HG02852 (cell line): ENCODE results near the gene BMPR1A.
"Not testable (repeated sequence)": the region's sequence is repeated elsewhere in the genome, so short reads cannot be mapped to it uniquely, and the experiment has no call there.

Experiments used
- ATAC-seq: cut with Tn5 transposase; IDR thresholded peaks from one replicate; pipeline ENCODE4 v1.9.1; 2021; ENCODE audit warnings: mild to moderate bottlenecking, moderate library complexity; ENCODE audit not compliant: unreplicated experiment

BMPR1A gene

DNA sequence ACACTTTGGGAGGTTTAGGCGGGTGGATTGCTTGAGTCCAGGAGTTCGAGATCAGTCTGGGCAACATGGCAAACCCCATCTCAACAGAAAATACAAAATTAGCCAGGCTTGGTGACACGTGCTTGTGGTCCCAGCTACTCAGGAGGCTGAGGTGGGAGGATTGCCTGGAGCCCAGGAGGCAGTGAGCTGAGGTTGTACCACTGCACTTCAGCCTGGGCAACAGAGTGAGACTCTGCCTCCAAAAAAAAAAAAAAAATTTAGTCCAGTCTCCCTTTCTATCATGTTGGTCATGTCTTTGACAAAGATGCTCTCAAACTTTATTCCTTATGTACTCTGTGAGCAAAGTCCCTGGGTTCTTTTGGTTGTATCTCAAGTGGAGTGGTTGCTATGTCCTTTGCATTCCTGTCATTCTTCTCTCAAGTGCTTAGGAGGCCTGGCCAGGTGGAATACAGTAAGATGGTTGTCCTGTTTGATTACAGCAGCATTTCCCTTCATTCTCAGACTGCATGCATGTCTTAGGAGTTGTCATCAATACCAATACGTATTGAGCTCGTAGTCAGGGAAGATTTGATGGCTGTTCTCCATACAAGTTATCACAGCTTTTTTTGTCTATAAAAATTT lies 115.3 kb downstream of the BMPR1A start:
- ATAC-seq: no peak

DNA sequence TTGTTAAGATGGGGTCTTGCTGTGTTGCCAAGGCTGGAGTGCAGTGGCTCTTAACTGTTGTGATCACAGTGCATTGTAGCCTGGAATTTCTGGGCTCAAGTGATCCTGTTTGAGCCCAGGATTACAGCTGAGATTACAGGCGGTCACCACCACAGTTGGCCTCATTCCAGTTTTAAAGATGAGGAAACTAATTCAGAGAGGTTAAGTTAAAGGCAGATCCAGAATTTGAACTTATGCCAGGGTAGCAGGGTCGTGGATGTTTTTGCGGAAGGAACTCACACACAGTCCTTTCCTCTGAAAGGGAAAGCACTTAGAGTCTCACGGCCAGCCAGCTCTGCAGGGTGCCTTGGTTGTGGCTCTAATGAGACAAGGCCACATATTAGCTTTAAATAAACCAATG lies 116.3 kb downstream of the BMPR1A start:
- ATAC-seq: no peak

DNA sequence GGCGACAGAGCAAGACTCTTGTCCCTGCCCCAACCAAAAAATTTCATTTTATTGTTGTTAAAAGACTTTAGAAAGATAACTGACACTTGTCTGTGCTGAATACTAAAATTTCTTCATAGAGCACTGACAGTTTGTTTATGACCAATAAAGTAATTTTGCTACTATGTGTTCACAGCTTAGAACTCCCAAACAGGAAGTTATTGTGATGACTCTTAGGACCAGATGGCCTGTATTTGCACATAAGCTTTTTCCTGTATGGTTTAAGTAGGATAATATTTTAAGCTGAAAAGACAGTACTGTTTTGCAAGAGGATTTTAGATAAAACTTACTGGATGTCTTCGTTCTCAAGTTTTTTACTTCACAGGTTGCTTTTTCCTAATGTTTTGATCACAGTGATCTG lies 120.3 kb downstream of the BMPR1A start:
- no peak for ATAC-seq

DNA sequence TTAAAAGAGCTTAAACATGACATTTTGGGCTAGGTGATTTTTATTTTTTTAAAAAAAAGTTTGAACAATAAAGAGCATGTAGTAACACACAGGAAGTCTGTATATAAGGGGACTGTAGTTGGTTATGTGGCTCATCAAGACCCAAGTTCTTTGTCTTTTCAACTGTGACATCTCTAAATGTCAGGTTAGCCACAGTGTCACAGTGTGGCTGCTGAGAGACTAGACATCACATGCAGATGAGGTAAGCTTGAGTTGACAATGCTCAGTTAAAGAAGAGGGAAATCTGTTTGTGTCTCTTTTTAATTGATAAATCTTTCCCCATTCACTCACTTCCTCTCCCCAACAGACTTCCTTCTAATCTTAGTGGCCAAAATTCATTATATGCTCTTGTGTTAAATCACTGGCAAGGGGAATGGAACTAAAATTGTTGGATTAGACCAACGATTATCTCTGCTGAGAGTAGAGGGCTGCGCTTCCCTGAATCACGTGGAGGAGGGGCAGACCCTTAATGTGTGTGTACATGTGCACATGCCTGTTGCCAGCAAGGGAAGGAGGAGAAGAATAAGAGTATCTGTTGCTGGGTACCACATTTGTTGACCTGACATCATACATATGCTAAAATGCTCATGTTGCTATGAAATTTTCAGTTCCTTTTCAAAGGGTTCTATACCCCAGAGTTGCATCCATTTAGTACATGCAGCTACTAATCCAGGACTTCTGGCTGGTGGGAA lies 122.7 kb downstream of the BMPR1A start:
- no peak for ATAC-seq

DNA sequence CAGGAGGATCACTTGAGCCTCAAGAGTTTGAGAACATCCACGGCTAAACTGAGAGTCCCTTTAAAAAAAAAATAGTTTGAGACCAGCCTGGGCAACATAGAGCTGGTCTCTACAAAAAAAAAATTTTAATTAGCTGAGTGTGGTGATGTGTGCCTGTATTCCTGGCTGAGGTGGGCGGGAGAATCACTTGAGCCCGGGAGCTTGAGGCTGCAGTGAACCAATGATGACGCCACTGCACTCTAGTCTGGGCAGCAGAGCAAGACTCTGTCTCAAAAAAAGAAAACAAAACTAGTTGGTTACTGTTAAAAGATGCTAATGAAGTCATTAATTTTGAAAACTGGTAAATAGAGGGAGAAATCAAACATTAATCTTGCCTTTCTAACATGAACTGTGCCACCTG lies 124.6 kb downstream of the BMPR1A start:
- ATAC-seq: no peak

GRCh38 chr10:86888585-86889381 lies 132.4 kb downstream of the BMPR1A start:
- peak; percentile 97 for ATAC-seq

DNA sequence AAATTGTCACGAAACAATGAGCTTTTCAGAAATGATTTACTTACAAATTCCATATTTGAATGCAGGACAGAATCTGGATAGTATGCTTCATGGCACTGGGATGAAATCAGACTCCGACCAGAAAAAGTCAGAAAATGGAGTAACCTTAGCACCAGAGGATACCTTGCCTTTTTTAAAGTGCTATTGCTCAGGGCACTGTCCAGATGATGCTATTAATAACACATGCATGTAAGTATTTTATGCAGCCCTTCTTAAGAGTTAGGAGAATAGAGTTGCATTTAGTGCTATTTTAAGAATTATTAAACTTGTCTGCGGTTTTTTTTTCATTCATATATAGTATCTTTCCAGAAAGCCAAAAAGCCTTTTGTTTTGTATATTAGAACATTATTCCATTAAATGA lies 133.6 kb downstream of the BMPR1A start:
- ATAC-seq: no peak

GRCh38 chr10:86898511-86898910 lies 142.1 kb downstream of the BMPR1A start:
- no peak for ATAC-seq

GRCh38 chr10:86899132-86899531 lies 142.7 kb downstream of the BMPR1A start:
- no peak for ATAC-seq

DNA sequence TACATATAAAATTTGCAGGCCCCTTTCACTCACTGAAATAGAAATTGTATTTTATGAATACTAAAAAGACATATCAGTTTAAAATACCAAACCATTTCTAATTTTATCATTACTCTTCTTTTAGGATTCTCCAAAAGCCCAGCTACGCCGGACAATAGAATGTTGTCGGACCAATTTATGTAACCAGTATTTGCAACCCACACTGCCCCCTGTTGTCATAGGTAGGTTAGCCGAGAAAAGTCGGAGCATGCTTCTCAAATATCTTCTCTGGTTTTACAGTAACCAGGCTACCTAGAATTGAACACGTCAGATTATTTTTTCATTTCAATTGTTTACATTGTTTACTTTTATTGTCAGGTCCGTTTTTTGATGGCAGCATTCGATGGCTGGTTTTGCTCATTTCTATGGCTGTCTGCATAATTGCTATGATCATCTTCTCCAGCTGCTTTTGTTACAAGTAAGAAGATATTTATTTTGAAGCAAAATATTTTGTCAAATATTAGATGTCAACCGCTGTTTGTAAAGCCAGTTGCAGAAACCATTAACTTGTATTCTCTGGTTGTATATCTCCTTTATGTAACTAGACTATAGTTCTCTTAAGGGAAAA lies 143.4 kb downstream of the BMPR1A start:
- ATAC-seq: no peak

DNA sequence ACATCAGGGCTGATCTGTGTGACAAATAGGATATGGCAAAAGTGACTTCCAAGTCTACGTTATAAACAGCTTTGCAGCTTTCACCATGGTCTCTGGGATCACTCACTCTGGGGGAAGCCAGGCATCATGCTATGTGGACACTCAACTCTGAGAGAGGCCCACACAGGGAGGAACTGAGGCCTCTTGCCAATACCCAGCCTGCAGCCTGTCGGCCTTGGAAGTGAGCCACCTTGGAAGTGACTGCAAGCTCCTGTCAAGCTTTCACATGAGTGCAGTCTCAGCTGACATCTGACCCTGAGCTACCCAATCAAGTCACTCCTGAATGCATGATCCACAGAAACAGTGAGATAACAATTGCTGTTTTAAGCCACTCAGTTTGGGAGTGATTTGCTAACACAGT lies 144.5 kb downstream of the BMPR1A start:
- no peak for ATAC-seq

DNA sequence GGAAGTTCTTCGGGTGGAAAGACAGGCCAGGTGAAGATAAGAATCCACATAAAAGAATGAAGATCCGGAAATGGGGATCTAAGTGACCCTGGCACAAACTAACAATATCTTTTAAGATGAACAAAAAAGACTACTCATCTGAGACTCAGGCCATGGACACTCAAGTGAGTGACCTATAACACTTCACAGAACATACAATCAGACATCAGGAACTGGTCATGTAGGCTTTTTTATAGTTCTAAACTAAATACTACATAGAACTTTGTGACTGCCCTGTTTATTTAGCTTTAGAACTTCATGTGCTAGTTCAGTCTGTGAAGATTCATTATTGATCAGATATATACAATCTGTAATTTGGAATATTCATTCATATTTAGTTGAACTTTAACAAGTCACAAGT lies 148.2 kb downstream of the BMPR1A start:
- ATAC-seq: no peak

- no peak for ATAC-seq
Measured at GRCh38 chr10:86905429-86905828, 149.0 kb downstream of the BMPR1A start.

DNA sequence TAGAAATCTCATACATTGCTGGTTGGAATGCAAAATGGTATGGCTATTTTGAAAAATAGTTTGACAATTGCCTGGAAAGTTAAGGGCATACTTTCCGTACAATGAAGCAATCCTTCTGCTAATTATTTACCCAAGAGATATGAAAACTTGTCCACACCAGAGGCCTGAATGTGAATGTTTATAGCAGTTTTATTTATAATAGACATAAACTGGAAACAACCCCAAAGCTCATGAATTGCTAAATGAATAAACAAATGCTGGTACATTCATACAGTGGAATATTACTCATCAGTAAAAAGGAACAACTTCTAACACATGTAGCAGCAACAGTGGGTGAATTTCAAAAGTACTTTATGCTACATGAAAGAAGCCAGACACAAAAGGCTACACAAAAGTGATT lies 158.3 kb downstream of the BMPR1A start:
- no peak for ATAC-seq

GRCh38 chr10:86918022-86918471 lies 161.6 kb downstream of the BMPR1A start:
- no peak for ATAC-seq

DNA sequence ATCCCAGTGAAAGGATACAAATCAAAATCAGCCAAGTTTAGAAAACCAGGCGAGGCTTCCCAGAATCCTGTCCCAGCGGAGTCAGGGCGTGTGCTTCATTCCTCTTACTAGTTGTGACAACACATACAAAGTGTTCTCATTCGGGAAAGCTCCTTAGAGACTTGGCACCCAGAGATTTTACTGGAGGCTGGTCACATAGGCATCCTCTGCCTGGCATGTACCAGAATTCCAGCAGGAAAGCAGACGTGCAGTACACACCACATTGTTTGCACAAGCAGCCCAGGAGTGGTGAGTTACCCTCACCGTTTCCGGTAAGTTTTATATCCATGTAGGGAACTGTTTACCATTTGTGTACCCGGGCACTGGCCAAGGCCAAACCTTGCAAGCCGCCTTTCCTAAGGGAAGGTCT lies 166.1 kb downstream of the BMPR1A start:
- ATAC-seq: no peak

DNA sequence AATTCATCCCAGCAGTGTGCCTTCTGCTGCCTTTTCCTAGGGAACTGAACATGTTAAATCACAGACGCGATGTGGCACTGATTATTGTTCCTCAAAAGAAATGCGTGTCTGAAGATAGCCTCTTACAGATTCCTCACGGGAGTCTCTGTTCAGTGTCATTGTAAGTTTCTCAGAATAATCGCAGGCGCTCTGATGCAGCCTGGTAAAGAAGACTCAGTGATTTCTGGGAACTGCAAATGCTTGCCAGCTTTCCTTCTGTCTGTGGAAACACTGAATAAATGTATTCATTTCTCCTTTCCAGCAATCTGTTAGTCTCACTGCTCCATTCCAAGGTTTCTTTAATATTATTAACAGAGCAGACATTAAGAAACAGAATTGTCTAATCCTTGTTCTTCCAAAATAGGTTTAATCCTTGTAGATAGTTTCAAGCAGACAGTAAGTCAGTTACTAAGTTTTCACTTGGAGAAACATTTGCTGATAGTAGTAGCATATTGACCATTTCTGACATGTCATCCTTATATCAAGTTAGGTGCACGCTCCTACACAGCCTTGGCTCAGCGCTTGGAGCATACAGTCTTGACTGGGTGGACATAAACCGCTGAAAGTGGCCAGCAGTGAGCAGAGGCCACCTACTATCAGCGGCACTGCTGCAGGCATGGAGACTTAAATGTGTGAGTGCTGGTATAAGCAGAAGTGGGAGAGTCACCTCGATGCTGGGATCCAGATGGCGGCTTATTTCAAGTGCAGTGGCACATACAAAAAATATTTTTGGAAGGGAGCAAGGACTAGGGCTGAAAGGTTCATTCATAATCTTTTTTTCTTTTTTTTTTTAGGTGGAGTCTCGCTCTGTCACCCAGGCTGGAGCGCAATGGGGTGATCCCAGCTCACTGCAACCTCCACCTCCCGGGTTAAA lies 173.3 kb downstream of the BMPR1A start:
- ATAC-seq: no peak

GRCh38 chr10:86931872-86932271 lies 175.5 kb downstream of the BMPR1A start:
- ATAC-seq: no peak

GRCh38 chr10:86932674-86933073 lies 176.3 kb downstream of the BMPR1A start:
- no peak for ATAC-seq

GRCh38 chr10:86934162-86934711 lies 177.8 kb downstream of the BMPR1A start:
- not testable (repeated sequence) for ATAC-seq
